Measurements from ENCODE around the gene DUSP3. TPM values are rescaled to one million over a fixed set of nuclear protein-coding genes. Genes with fewer than 3 reads are reported as not detected.
A peak's percentile ranks its signal among the peaks of the same experiment; 100 is the strongest.

The DUSP3 gene
- total RNA-seq, 1 experiment from 2014 or later: 50.7 TPM

GRCh38 chr17:43767713-43768059 is 11.1 kb downstream of the DUSP3 start:
- BruUV-seq (replicated peaks): TSS peak; percentile 9

GRCh38 chr17:43767053-43767712 is 11.6 kb downstream of the DUSP3 start:
- Histone ChIP-seq H3K9me3 (ENCODE audit: low read length) (no peaks in the 10 kb centered on the region), H4K20me1 (ENCODE audit: low read length) (no peaks in the 10 kb centered on the region), H3K27me3 (ENCODE audit: low read length) (no peaks in the 10 kb centered on the region), H3K27ac (ENCODE audit: low read length) (no peak overlapping the region), H3K4me2 (ENCODE audit: low read length) (no peak overlapping the region), H3K79me2 (ENCODE audit: low read length) (no peaks in the 10 kb centered on the region), H3K9ac (ENCODE audit: low read length) (no peak overlapping the region), H2AFZ (ENCODE audit: low read length) (no peak overlapping the region), H3K9me2 (replicated peaks; ENCODE audit: low read length) (no peaks in the 10 kb centered on the region), H3K4me1 (ENCODE audit: insufficient read depth, low read length) (no peaks in the 10 kb centered on the region), H3K4me3 (ENCODE audit: low read length) (no peak overlapping the region), H3F3A (ENCODE audit: low read length, unreplicated experiment) (no peaks in the 10 kb centered on the region), H3K36me3 (ENCODE audit: low read depth, low read length) (peaks cover 16% of the 10 kb centered on the region; the same call in 1 of the 2 replicates)
- intact Hi-C loops (cut with micrococcal nuclease): loop anchor here (1.0 kb wide), 1 partner anchor 79 kb away; no protein-coding TSS in a partner anchor
- DNase-seq (no peak), ATAC-seq (no peak)
- TF ChIP-seq EZH2 (IDR thresholded peaks at IDR 0.05; ENCODE audit: low read length, unreplicated experiment) (no peak), EZH2phosphoT487 (IDR thresholded peaks at IDR 0.05; ENCODE audit: borderline replicate concordance, low read length) (no peak)
- TF ChIP-seq, protein P1, sequence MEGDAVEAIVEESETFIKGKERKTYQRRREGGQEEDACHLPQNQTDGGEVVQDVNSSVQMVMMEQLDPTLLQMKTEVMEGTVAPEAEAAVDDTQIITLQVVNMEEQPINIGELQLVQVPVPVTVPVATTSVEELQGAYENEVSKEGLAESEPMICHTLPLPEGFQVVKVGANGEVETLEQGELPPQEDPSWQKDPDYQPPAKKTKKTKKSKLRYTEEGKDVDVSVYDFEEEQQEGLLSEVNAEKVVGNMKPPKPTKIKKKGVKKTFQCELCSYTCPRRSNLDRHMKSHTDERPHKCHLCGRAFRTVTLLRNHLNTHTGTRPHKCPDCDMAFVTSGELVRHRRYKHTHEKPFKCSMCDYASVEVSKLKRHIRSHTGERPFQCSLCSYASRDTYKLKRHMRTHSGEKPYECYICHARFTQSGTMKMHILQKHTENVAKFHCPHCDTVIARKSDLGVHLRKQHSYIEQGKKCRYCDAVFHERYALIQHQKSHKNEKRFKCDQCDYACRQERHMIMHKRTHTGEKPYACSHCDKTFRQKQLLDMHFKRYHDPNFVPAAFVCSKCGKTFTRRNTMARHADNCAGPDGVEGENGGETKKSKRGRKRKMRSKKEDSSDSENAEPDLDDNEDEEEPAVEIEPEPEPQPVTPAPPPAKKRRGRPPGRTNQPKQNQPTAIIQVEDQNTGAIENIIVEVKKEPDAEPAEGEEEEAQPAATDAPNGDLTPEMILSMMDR (conservative IDR thresholded peaks at IDR 0.05; ENCODE audit: low read depth, low read length): no peak
- ChIA-PET CTCF (interaction anchor here (1.2 to 1.3 kb wide), 2 partner anchors 73 to 79 kb away, joined by 5 read pairs; no protein-coding TSS in a partner anchor), POLR2A (ENCODE audit: unreplicated experiment) (interaction anchor here (0.5 kb wide), 1 partner anchor 13 kb away, joined by 17 read pairs; the partner anchor contains the start of gene CFAP97D1)
- no TSS peak for BruUV-seq (replicated peaks)

More at GRCh38 chr17:43767713-43768059, 11.1 kb downstream of the DUSP3 start:
- Histone ChIP-seq H4K20me1 (ENCODE audit: low read length) (no peaks in the 10 kb centered on the region), H3K4me1 (ENCODE audit: insufficient read depth, low read length) (no peaks in the 10 kb centered on the region), H3F3A (ENCODE audit: low read length, unreplicated experiment) (no peaks in the 10 kb centered on the region), H3K36me3 (ENCODE audit: low read depth, low read length) (peaks cover 21% of the 10 kb centered on the region; the same call in 1 of the 2 replicates), H3K9ac (ENCODE audit: low read length) (no peak overlapping the region), H3K9me2 (replicated peaks; ENCODE audit: low read length) (no peaks in the 10 kb centered on the region), H2AFZ (ENCODE audit: low read length) (no peak overlapping the region), H3K4me3 (ENCODE audit: low read length) (no peak overlapping the region), H3K27me3 (ENCODE audit: low read length) (no peaks in the 10 kb centered on the region), H3K4me2 (ENCODE audit: low read length) (no peak overlapping the region), H3K27ac (ENCODE audit: low read length) (no peak overlapping the region), H3K9me3 (ENCODE audit: low read length) (no peaks in the 10 kb centered on the region), H3K79me2 (ENCODE audit: low read length) (no peaks in the 10 kb centered on the region)
- intact Hi-C loops (cut with micrococcal nuclease): loop anchor here (1.0 kb wide), 1 partner anchor 79 kb away; no protein-coding TSS in a partner anchor
- TF ChIP-seq, protein P1 (conservative IDR thresholded peaks at IDR 0.05; ENCODE audit: low read depth, low read length): no peak
- TF ChIP-seq EZH2 (IDR thresholded peaks at IDR 0.05; ENCODE audit: low read length, unreplicated experiment): no peak
- no peak for TF ChIP-seq EZH2phosphoT487 (IDR thresholded peaks at IDR 0.05; ENCODE audit: borderline replicate concordance, low read length)
- POLR2A ChIA-PET (ENCODE audit: unreplicated experiment): no interaction called here
- DNase-seq: no peak
- CTCF ChIA-PET: interaction anchor here (1.2 to 1.3 kb wide), 2 partner anchors 74 to 78 kb away, joined by 5 read pairs; no protein-coding TSS in a partner anchor
- no peak for ATAC-seq

All from PC-3 (cell line).